Mucosa of gallbladder (tissue), 1 donor: ENCODE measurements around the gene ZNF385B. TPM values are rescaled to one million over a fixed set of nuclear protein-coding genes. Genes with fewer than 3 reads are reported as not detected.

Experiments
- DNase-seq: peaks from one replicate; pipeline ENCODE4 v3.0.0-alpha.2; 2020; ENCODE audit warnings: low spot score
- total RNA-seq: library from RNA; stranded (reverse); gene quantifications from one replicate; pipeline ENCODE4 v1.2.1, GENCODE V29; 2021
- donor health status: DM: no; HTN: no; CAD: no.

The ZNF385B gene
- total RNA-seq, 1 donor from 2014 or later, result 3.2 TPM

GRCh38 chr2:179682756-179683155, 178.7 kb downstream of the ZNF385B start:
- DNase-seq, result no peak

- DNase-seq, result no peak
These were observed 183.5 kb downstream of the ZNF385B start for GRCh38 chr2:179677746-179678505.

GRCh38 chr2:179677077-179677688, 184.2 kb downstream of the ZNF385B start:
- no peak for DNase-seq

GRCh38 chr2:179675435-179675834, 186.0 kb downstream of the ZNF385B start:
- no peak for DNase-seq

- DNase-seq, result no peak
These were observed 190.1 kb downstream of the ZNF385B start for GRCh38 chr2:179671043-179671981.

DNA sequence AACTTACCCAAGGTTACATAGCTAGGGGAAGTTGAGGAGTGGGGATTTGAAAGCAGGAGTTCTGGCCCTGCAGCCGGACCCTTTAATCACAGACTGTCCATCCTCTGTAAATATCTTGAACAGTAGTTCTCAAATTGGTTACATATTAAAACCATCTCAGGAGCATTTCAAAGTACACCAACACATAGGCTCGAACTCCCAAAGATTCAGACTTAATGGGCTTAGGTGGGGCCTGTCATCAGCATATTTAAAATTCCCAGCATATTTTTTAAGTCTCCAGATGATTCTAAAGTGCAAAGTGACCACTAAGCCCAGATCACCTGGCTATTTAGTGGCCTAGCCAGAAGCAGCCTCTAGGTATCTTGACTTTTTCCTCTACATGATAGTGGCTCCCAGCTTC, 192.2 kb downstream of the ZNF385B start:
- DNase-seq, result no peak

DNA sequence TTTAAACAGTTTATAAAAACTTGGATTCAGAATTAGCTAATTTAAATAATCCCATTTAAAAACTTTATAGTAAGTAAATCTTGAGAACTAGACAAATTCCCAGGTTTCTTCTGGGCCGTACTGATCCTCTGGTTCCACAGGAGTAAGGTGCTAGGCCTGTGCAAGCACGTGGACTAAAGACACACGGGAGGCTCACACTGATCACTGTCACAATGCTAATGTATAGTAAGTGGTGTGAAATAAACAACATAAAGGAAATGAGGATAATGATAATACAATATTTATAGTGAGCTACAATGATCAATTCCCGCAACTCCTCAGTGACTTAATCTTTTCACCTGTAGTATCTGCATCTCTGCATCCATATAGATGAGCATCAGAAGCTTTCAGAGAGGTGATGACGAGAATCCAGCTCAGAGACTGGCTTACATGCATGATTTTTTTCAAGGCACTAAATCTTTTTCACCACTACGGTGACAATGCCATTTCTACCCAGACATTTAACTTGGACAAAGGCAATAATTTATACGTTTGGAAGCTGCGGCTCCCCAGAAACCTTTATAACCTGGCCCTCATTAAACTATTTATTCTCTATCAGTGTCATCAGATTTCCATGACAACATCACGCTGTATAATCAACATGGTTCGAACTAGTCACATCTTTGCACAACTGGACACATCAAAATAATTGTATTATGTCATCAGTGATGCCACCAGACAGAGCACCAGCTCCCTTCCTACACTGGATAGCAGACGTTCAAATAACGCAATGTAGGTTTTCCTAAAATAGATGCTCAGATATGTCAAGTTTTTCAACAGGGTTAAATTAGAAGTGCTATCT, 196.2 kb downstream of the ZNF385B start:
- no peak for DNase-seq

GRCh38 chr2:179661986-179662385, 199.4 kb downstream of the ZNF385B start:
- no peak for DNase-seq

DNA sequence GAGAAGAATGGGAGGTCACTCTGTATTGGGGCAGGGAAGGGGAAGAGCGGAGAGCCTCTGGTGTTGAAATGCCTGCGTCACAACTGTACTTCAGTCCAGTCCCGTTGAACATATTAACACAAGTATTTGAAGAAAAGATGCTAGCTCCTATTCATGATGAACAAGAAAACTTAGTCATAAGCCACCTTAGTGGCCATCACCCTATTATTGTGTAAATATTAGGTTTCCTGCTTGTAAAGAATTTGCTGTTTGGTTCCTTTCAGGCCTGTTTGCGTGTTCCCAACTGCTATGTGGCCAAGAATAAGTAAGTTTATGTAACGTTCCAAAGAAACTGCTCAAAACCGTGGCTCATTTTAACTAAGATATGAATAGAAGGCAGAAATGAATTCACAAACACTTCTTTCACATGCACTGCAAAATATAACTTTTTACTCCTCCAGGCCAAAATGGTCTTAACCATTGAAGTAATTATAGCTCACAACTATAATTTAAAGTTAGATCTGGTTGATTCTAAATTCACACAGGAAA, 204.3 kb downstream of the ZNF385B start:
- no peak for DNase-seq

- no peak for DNase-seq
These were observed 205.8 kb downstream of the ZNF385B start for GRCh38 chr2:179655627-179656026.

- no peak for DNase-seq
These were observed 206.6 kb downstream of the ZNF385B start for GRCh38 chr2:179654806-179655205.

DNA sequence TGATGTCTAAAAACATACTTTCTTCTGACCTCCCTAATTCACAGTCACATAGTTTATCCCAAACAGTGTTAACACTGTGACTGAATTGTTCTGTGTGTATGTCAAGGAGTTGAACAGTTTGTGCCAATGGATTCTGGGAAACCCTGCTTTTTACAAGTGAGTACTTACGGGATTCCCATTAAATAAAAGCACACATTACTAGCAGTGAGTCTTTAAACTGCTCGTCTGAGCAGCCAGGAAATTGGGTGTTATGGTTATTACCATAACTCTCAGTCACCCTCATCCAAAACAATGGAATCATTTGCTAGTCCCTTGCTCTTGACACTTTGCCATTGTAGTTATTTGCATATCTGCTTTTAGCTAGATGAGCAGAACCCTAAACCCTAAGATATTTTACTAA, 209.1 kb downstream of the ZNF385B start:
- no peak for DNase-seq

DNA sequence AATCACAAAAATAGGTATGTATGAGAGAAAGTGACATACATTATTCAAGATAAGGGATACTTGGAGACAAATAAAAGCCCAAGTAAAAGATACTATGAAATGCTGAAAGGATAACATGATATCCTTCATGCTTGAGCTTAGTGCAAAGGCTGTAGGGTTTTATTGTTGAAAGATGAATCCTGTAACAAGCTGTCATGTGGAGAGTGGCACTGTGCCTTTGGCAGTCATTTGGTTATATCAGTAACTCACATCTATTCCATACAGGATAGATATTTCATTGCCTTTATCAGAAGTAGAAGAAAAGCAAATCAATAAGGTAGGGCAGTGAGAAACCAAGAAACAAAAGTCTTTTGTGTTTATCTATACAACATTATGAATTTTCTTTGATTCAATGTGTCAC, 211.0 kb downstream of the ZNF385B start:
- DNase-seq, result no peak

GRCh38 chr2:179646862-179647587, 214.4 kb downstream of the ZNF385B start:
- DNase-seq, result no peak

- no peak for DNase-seq
These were observed 215.1 kb downstream of the ZNF385B start for GRCh38 chr2:179646173-179646769.

DNA sequence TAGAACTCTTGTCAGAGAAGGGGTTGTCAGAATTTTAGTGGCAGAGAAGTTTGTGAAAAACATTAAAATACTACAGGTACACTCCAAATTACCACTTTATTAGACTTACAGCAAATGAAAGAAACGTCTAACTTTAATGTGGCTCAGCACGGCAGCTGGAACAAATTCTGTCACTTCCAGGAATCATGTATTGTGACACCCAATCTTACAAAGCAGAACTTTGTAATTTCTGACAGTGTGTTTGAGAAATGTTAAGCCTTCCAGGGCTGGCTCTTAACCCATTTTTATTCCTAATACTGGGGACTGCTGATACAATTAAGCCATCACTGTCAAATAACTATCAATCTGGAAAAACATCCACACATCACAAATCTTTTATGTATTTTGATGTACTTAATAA, 216.4 kb downstream of the ZNF385B start:
- DNase-seq, result no peak

- DNase-seq, result no peak
These were observed 218.9 kb downstream of the ZNF385B start for GRCh38 chr2:179642462-179642861.

GRCh38 chr2:179636995-179637394, 224.4 kb downstream of the ZNF385B start:
- no peak for DNase-seq

DNA sequence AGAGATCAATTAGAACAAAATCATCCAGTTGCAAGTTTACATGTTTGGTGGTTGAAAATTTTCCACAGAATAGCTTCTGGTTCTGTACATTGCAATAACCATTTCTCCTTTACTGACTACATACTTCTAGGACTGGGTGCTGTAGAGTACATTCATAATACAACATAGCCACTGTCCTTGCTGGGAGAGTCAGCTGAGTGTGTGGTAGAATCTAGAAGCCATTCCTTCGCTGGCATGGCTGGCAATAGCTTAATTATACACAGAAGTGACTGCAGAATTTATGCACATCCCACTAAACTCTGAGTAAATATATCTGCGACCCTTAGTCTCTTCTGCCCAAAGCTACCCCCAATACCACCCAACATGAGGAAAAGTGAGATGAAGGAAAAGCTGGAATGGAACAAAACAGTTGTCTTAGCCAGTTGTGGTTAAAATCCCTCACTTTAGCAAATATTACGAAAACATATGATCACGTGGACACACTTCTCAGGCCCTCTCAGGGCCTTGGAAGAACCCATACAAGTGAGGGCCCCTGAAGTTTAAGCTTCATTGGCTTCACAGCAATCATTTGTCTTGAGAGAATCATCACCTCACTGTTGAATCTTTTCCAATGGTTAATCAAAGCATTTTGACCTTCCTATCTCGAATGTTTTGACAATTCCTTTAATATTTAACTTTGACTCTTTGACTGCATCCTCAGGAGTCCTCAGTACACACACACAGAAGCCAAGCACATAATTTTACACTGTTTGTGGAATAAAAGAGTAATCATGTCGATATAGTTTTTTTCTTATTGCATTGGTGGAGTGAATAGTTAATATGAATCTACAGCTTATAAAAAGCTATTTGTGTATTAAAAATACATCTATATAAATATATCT, 225.1 kb downstream of the ZNF385B start:
- no peak for DNase-seq
